ENCODE measurements around the gene APOBEC3G.

Gene APOBEC3G

GRCh38 chr22:39080052-39080762 is 3.1 kb downstream of the APOBEC3G start:
- CTCF ChIA-PET: no interaction called here

DNA sequence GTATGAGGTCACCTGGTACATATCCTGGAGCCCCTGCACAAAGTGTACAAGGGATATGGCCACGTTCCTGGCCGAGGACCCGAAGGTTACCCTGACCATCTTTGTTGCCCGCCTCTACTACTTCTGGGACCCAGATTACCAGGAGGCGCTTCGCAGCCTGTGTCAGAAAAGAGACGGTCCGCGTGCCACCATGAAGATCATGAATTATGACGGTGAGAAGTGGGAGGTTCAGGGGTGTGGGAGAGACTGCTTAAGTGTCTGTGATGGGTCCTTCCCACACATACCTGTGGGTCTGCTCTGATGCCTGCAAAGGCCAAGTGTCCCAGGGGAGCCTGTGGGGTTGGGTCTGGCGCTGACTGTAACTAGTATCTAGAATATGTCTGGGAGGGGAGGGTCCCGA is 3.9 kb downstream of the APOBEC3G start:
- DNase-seq (ENCODE audit: extremely low spot score): no peak
- TF ChIP-seq CTCF (IDR thresholded peaks at IDR 0.05; ENCODE audit: control extremely low read depth, extremely low read depth, low read depth, missing control alignments): no peak
- ChIA-PET CTCF (interaction anchor here (1.0 kb wide), 1 partner anchor 17 kb away, joined by 3 read pairs; no protein-coding TSS in a partner anchor), POLR2A (no interaction called here)

More at GRCh38 chr22:39080052-39080762, 3.1 kb downstream of the APOBEC3G start:
- no peak for TF ChIP-seq CTCF (IDR thresholded peaks at IDR 0.05; ENCODE audit: control extremely low read depth, extremely low read depth, low read depth, missing control alignments)
- DNase-seq (ENCODE audit: extremely low spot score): no peak
- POLR2A ChIA-PET: no interaction called here

- ChIA-PET CTCF (interaction anchor here (1.0 kb wide), 1 partner anchor 17 kb away, joined by 3 read pairs; no protein-coding TSS in a partner anchor), POLR2A (no interaction called here)
- TF ChIP-seq CTCF (IDR thresholded peaks at IDR 0.05; ENCODE audit: control extremely low read depth, extremely low read depth, low read depth, missing control alignments): no peak
- no peak for DNase-seq (ENCODE audit: extremely low spot score)
These were observed 4.5 kb downstream of the APOBEC3G start for GRCh38 chr22:39081598-39081997.

DNA sequence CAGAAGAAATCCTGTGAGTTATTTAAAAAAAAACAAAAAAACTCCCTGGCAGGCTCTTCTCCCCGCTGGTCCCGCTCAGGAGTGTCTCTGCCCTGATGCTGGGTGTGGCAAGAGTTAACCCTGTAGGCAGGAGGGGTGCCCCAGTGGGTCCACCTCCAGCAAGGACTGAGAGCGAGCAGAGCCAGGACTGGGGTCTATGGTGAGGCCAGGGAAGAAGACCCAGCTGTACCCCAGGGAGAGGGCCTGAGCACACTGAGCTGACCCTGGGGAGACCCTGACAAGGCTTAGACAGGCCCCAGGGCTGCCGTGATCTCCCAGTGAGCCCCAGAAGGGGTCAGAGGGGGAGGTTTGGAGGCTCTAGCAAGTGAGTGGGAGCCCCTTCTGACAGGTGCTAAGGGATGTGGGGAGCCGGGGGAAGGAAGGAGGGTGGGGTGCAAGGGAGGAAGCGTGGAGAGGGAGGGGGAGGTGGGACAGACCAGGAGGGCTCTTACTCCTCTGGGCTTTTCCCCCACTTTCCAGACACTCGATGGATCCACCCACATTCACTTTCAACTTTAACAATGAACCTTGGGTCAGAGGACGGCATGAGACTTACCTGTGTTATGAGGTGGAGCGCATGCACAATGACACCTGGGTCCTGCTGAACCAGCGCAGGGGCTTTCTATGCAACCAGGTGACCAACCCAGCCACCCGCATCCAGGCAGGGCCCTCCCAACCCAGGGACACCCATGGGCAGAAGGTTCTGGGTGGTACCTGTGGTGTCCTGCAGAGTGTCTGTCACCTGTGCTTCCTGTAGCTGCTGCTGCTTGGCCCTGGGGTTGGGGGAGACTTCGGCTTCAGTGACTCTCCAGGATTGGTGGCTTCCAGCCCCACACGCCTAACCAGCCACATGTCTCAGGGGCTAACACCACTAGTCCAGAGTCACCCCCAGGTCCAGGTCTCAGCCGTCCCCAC is 6.4 kb downstream of the APOBEC3G start:
- no peak for DNase-seq (ENCODE audit: extremely low spot score)
- TF ChIP-seq CTCF (IDR thresholded peaks at IDR 0.05; ENCODE audit: control extremely low read depth, extremely low read depth, low read depth, missing control alignments): no peak
- ChIA-PET CTCF (no interaction called here), POLR2A (no interaction called here)

DNA sequence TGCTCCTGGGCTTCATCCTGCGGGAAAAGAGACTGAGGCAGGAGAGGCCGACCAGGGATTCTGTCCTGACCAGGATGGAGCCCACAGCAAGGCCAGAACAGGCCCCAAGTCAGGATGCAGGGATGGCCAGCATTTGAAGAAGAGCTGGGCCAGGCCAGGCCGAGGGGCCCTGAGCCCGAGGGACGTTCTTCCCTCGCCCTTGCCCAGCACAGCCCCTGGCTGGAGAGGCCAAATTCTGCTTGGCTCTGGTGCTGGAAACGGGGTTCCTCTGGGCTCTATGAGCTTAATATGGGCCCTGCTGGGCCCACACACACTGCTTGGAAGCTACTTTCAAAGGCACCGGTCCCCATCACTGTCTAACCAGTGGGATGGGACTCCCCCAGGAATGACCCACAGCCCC is 7.6 kb downstream of the APOBEC3G start:
- CTCF ChIA-PET: no interaction called here
- no peak for DNase-seq (ENCODE audit: extremely low spot score)
- no peak for TF ChIP-seq CTCF (IDR thresholded peaks at IDR 0.05; ENCODE audit: control extremely low read depth, extremely low read depth, low read depth, missing control alignments)
- POLR2A ChIA-PET: no interaction called here

- ChIA-PET POLR2A (no interaction called here), CTCF (no interaction called here)
- DNase-seq (ENCODE audit: extremely low spot score): no peak
- TF ChIP-seq CTCF (IDR thresholded peaks at IDR 0.05; ENCODE audit: control extremely low read depth, extremely low read depth, low read depth, missing control alignments): no peak
These were observed 10.0 kb downstream of the APOBEC3G start for GRCh38 chr22:39087098-39087497.

All from GM10248 (cell line).